Stimulated activated CD4-positive, alpha-beta T cell treated with anti-CD3 and anti-CD28 coated beads, TNF-alpha, amount 100 ng/mL, for 1 hour (primary cell): Measurements from ENCODE around the gene FOXL2NB.

Source experiments
- DNase-seq, 3 donors: peaks; one replicate each; pipeline ENCODE4 v3.0.0-alpha.2; 2020; ENCODE audit warnings: low read depth in 3 of 3, low spot score in 1 of 3

FOXL2NB gene

DNA sequence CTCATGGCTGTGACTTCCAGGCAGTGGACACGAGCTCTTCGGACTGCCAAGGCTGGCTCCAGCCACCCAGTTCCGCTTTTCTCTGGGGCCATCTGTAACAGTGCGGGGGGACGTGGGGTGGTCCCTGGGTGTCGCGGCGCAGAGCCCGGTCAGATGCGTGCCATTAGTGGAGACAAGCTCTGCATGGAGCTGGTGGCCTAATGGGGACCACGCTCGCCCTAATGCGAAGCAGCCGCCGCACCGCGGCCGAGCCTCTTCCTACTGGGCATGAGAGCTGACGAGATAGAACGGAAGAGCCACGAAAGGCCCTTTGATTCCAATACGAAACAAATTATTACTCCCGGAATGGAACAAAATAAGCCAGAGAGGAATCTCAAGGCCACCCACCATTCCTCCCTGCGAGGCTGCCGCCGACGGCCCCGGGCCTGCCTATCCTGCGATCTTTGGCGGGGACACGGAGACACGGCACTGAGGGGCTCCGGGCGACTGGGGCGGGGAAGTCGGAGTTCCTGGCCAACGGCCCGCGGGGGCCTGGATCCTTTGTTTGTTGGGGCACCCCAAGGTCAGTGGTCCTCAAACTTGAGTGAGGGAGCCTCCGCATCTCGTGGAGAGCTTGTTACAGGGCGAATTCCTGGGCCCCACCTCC is 18.2 kb upstream of the FOXL2NB start:
- no peak for DNase-seq

DNA sequence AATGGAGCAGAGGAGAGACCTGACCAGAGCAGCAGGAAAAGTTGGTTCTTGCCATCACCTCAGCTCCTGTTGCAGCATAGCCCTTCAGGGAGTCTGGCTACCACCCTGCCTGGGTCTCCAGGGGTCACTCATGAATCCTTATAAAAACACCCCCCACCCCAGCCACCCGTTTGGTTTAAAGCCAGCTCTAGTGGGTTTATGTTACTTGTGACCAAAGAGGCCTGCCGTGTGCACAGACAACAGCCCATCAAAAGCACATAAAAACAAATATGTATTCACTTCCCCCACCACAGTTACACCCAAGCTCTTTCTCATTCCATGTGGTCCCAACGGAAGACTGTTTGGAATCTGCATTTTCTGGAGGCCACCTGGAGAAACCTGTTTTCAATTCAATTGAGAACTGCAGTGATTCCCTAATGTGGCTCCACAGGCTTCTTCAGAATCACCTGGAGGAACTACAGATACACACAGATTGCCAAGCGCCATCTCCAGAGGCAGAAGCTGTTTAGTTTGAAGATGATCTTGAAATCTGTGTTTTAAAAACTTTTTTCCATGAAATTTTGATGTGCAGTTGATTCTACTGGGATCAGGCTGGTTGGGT is 13.8 kb upstream of the FOXL2NB start:
- DNase-seq: no peak

DNA sequence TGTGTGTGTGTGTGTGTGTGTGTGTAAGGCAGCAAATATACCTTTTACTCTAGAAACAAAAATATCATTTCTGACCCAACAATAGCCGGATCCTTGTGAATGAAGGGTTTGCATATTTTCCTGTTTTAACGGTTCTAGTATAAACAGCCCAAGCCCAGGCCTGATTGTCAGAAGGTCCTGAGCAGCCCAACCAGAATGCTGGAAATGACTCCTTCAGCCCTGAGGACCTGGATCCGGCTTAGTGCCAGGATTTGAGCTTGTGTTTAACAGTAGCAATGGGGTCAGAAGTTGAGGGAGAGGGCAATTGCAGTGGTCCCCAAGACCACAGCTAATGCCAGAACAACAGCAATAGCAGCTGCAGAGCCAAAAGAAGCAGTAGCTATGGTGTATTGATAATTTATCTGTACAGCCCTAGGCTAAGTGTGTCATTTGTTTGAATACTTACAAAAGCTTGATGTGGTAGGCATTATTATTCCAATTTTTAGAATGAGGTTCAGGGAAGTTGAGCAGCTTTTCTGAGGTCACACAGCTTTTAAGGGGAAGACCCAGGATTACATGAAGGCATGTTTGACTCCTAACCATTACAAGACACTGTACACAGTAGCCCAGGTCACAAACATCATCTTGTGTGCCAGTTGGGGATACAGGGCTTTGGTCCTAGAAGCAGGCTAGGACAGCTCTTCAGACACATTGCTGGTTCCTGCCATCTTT is 12.9 kb upstream of the FOXL2NB start:
- no peak for DNase-seq

DNA sequence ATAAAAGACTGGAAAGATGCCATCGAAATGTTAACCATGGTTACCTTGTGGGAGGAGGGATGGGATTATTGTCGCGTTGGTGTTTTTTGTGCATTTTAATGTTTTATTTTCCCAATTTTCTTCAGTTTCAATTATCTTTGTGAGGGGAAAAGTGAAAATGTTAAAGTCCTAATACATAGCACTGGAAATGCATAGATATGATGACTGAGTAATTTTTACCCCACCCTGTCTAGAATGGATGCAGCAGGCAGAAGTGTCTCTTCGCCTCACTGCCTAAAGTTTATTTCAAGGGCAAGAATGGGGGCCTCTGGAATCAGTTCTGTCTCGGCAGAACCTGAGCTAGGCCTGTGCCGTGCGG is 11.5 kb upstream of the FOXL2NB start:
- no peak for DNase-seq

DNA sequence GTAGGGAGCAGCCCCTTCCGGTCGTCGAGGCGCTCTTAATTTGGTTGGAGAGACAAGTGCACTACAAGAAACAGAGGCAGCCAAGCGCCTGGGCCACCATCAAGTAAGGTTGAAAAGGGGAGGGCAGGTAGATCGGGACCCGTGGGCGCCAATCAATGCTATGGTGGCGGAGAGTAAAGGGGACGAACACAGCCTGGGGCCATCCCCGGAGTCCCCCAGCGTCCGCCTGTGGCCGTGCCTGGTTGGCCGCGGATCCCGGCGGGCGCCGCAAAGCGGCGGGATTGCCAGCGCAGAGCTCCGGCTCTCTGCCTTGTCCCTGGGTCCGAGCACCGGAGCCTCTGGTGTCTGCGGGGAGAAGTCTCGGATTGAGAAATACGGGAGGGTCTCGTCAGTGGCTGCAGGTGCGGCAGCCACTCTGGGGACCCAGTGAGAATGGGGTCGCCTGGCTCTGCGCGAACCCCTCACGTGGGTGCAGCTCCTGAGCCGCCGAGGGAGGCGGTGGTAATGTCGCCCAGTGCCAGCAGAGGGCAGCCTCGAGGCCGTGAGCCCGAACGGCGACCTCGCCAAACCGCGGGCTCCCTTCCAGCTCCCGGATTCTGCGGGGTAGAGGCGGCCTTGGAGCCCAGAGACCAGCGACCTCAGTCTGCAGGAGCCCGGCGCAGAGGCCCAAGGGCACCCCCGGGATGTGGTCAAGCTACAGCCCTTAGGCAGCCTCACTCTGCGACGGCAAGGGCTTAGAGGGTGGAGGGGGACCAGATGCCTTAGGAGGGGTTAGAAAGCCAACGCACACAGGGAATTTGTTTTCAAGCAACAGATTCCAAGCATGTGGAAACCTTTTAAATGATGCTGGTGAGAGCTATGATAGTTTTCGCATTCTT is 10.9 kb upstream of the FOXL2NB start:
- peak in 2 of 3 donors; percentile 42 to 76 for DNase-seq

DNA sequence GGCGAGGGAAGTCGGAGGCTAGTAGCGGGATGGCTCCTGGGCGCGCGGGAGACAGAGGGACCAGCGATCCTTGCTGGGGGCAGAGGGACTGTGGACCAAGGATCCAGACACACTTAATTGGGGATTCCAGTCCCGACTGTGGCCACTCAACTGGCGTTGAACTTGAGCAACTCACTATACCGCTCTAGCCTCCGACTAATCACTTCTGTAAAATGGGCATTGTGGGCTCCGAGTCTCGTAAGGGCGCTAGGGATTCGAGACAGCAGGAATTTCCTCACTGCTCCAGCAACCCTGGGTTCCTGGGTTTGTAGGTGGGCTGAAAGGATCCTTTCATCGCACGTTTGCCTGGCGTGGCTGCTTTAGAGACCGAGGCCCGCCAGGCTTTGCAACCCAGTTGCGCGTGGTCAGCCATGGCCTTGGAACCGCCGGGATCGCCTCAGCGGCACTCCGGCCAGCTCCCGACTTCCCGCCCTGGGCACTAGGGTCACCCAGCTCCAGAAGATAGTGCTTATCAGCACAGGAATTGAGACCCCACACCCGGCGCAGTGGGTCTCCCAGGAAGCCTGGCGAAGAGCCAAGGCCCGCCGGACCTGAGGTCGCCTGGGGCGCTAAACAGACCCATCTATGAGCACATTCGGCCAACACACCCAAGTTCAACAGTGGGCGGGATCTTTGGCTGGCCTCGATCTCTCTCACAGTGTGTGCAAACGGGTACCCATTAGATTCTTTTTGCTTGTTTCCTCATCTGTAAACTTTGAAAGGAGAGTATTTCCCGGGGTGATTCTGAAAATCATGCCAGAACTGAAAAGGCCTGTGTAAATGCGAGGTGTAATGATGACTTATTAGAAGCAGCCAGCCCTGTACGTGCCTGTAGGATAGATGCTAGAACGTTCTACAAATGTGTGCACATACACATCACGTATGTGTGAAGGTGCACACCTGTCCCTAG is 10.0 kb upstream of the FOXL2NB start:
- no peak for DNase-seq

DNA sequence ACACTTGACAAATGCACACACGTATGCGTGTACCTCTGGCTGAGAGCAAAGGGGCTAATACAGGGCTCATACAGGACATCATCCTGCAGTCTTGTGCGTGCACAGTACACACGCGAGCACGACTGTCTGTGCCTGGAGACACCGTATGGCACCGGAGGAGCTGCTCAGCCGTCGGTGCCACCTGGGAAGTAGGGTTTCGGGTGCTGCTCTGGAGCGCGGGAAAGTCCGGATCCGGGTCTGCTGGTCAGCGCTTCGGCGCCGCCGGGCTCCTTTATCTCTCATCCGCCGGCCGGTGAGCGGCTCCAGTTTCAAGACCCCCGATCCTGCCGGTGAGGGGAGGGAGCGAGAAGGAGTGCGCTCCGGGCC is 9.3 kb upstream of the FOXL2NB start:
- DNase-seq: no peak

DNA sequence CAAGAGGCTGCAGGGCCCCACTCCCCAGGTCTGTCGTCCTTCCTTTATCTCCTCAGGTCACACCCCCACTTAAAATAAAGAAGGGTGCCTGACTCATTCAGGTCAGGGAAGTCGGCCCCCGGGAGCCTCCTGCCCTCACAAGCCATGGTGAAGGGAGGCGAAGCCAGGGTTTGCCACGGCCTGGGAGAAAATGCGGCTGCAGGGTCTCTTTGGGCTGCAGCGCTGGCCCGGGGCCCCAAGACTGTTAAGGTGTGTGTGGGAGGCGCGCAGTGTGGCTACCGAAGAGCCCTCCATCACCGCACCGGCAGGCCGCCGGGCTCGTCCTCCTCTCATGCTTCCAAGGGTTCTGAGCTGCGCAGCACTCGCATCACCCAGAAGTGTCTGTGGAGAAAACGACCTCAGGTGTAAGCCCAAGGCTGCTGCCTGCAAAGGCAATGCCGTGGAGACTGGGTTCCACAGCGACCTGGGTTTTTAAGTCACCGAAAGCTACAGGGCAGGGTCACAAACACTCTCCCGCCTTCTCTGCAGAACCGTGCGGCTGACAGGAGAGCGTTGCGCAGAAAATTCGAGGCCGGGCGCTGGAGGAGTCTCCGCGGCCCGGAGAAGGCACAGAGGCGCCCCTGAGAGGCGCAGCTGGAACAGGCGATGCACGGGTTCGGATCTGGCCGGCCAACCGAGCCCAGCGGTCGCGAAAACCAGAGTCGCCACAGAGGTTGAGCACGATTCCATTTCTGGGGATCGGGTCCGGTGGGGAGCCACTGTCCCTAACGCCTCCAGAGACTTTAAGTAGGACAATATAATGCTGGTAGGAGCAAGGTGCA is 8.8 kb upstream of the FOXL2NB start:
- no peak for DNase-seq

DNA sequence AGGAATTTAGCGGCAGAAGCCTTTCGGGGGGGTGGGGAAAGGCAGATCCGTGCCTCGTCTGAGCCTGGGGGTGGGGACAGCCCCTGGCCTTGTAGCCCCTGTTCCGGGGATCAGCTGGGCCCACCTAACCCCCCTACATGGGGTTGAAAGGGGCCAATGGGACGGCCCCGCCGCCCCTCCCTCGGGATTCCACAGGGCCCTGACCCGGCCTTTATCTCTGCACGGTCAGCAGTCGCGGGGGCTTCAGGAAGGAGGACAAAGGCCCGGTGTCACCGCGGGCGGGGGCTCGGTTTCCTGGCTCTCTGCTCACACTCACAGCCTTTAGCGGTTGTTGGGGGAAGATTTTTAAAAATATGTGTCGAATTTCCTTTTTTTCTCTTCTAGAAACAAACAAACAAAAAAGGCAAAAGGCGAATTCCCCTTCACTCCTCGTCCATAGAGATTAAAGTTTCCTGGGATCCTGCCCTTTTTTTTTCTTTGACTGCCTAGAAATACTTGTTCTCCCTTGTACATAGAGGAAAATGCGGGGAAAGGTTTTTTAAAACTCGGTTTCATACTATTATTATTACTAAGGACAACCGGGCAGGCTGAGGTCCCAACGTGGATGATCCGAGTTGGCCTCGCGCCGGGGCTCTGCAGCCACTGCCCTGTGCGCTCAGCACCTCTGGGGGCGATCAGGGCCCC is 8.0 kb upstream of the FOXL2NB start:
- DNase-seq: no peak

DNA sequence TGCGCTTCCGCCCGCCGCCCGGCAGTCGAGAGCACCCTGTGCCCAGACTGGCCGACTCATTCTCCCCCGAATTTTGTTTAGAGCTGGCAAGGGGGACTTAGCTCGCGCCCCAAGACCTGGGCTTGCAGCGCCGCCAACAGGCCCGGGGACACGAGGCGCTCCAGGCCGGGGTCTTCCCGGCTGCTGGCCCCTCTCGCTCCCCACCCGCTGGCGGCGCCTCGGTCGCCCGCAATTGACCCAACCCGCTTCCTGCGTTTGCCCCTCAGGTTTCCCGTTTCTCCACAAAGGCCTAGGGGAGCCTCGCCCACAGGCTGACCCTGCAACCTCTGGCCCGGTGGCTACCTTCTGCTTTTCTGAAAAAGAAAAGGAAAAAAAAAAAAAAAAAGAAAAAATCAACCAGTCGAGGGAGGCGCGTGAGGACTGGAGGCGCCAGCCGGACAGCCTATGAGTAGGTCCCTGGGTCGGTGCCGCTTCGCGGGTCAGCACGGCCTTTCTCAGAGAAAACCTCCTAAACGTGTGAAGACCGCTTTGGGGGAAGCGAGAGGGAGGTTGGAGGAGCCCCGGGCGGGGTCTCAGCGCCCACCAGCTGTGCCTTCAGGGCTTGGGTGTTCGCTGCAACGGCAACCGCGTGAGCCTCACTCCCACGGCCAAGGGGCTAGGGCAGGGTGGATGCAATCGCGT is 7.3 kb upstream of the FOXL2NB start:
- DNase-seq: no peak

DNA sequence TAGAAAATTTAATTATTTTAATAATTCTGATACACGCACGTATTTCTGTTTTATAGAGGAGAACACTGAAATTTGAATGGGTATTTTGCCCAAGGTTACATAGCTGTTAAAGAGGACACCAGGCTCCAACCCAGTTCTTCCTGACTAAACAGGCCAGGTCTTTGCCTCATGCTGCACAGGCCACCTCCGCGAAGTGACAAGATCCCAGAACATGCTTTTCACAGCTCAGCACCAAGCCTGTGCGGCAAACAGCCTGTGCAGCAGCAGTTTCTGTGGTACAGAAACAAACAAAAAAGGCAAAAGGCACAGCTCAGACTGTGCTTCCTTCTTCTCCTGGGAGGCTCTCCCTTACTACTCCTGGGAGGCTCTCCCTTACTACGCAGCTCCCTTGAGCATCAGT is 6.6 kb upstream of the FOXL2NB start:
- DNase-seq: no peak

DNA sequence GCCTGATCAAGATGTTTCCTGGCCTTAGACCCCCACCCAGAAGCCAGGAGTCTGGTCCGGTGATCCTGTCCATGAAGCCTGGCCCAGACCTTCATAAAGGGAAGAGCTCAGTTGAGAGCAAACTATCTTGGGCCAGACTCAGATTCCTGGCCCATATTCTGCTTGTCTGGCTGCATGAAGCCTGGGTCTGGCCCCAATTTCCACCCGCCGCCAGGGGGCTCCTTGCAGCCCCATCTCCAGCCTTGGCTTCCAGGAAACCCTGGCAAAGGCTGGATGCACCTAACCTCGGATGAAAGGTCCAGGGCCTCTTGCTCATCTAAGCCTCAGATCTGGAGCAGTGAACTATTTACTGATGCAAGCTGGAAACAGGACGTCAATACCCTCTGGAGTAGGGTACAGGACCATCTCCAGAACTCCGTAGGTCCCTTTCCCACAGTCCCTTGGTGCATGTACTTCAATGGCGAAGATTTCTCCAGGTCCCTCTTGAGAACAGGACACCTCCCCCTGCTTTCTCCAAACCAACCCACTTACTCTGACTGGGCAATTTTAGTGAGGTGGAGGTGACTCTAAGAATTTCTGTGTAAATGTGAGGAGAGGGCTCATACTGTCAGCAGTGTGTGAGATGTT is 5.6 kb upstream of the FOXL2NB start:
- no peak for DNase-seq

DNA sequence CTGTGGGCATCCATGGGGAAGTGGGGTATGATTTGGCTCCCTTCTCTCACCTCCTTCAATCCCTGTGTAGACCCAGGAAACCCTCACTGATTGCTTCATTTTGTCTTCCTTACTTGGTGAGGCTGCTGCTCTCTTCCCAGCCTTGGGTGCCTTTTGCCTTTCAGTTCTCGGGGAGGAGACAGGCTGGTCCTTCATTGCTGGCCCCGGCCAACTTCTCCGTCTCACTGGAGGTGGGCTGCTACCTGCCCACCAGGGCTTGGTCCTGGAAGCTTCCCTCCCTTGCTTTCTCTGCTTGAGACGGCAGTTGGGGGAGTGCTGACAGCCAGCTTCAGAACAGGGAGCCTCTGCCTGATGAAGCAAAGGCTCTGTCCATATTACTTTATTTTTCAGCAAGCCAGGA is 4.7 kb upstream of the FOXL2NB start:
- no peak for DNase-seq

DNA sequence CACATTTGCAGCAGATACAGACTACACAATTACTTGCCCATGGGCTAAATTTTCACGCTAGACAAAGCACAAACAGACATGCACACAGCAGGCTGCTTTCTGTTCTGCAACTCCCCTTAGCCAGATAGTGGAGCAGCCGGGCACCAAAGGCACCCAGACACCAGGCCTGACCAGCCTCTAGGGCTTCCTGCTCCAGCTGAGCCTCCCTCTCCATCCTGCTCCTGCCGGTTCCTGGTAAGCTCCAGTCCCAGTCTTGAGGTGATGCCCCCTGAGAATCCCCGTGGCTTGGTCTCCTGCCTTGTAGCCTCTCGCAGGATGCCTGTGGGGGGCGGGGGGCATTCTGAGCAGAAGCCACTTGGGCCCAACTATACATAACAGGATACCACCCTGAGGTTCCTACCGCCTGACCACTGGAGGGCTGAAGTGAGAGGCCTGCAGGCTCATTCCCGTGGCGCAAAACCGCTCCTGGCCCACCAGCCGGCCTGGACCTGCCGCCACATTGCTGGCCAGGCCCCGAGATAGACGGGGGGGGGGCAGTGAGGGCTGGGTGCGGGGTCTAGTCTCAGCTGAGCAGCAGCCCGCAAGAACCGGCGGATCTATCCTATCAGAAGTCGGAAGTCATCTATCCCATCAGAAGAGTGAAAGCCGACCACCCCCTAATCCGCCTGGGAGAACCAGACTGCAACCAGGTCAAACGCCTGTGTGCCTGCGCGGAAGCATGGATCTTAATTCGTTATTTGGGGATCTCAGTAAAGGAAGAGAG is 4.0 kb upstream of the FOXL2NB start:
- no peak for DNase-seq

DNA sequence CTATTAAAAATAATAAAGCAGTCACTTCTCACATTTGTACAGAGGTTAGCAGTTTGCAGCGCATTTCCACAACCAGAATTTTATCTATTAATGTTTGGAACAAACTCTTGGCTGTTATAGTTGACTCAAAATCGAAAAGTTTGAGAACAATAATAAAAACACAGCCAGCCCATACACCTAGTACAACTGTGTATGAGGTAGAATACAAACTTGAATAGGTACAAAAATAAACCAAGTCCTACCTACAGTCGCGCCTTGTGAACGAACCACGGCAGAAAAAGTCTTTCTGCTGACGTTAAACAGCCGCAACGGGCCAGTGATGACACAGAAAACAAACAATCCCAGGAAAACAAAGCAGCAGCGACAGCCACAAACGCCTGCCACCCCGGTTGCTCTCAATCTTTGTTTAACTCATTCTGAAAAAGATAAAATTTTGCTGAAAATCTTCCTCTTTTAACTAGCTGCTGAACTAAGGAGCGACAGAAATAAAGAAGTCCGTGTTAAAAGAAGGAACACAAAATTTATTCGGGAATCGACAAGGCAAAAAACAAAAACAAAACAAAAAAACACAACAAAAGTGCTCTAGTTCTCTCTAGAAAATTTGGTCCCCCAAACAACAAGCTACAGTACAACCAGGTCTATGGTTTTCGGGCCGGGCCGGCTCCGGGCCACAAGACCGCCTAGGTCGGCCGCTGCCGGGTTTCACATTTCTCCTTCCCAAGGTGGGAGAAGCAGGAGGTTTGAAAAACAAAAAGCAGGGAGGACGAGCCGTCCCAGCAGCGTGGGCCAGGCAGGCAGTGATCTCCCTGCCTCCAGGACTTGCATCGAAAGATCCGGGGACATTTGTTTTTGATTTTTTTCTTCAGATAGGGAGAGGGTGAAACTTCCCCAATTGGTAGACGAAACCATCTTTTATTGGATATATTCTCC is 3.0 kb upstream of the FOXL2NB start:
- DNase-seq: no peak

DNA sequence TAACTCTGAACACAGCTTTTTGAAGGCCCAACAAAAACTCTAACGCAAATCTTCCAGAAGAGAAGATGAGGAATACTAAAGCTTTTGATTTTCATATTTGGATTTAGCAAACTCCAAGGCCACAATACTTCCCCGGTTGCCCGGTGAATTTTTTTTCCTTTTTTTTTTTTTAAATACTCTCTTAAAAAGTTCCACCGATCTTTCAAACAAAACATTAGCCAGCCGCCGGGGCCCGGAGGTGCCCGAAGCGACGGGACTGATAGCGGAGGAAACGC is 2.4 kb upstream of the FOXL2NB start:
- DNase-seq: no peak
